IMR-90 (cell line): ENCODE results near the gene ANKLE1. TPM values are rescaled to one million over a fixed set of nuclear protein-coding genes. Genes with fewer than 3 reads are reported as not detected.
A peak's percentile ranks its signal among the peaks of the same experiment; 100 is the strongest.

ENCODE experiments used
- ATAC-seq: fragments of 200-7000 bp; cut with Tn5 transposase; 2 replicates; pipeline ENCODE4 v1.9.1; 2020; ENCODE audit warnings: low read depth, mild to moderate bottlenecking, moderate library complexity
- BruUV-seq: library from RNA; stranded (reverse); fragments of 400-500 nt; replicated peaks from 2 replicates; lab custom pipeline; 2021; lab: Mats Ljungman, UMichigan
- CTCF ChIA-PET: fragments of 300-600 bp; formaldehyde crosslinking; extraction: SDS; loops from one replicate; lab custom pipeline; 2021; ENCODE audit warnings: antibody characterized with exemption; lab: Yijun Ruan, JAX
- POLR2A ChIA-PET: fragments of 300-600 bp; sonication (Branson Sonifier 250); formaldehyde crosslinking; loops from one replicate; lab custom pipeline; 2022; ENCODE audit warnings: antibody characterized with exemption; ENCODE audit not compliant: unreplicated experiment; lab: Charles Lee
- DNase-seq: peaks from one replicate; pipeline ENCODE4 v3.0.0; 2013
- H2AFZ ChIP-seq: replicated peaks from 2 replicates; pipeline ENCODE3; 2013; ENCODE audit warnings: low read length, mild to moderate bottlenecking; ENCODE audit not compliant: poor library complexity
- H2AK5ac ChIP-seq: 2 replicates; pipeline ENCODE4 v1.6.1; 2013; ENCODE audit warnings: low read depth, low read length, inconsistent platforms
- H2AK9ac ChIP-seq: replicated peaks from 2 replicates; pipeline ENCODE3; 2013; ENCODE audit warnings: mild to moderate bottlenecking, low read depth, low read length, moderate library complexity; ENCODE audit not compliant: poor library complexity
- H2BK120ac ChIP-seq: 2 replicates; pipeline ENCODE4 v1.6.1; 2013; ENCODE audit warnings: low read depth, low read length, inconsistent platforms
- H2BK15ac ChIP-seq: 3 replicates; pipeline ENCODE4 v1.6.1; 2013; ENCODE audit warnings: low read depth, low read length, inconsistent platforms
- H2BK20ac ChIP-seq: 2 replicates; pipeline ENCODE4 v1.6.1; 2013; ENCODE audit warnings: low read depth, mild to moderate bottlenecking, inconsistent platforms, low read length, moderate library complexity
- H2BK5ac ChIP-seq: 2 replicates; pipeline ENCODE4 v1.6.1; 2013; ENCODE audit warnings: mild to moderate bottlenecking, low read depth, low read length, inconsistent platforms; ENCODE audit not compliant: poor library complexity, severe bottlenecking
- H3K14ac ChIP-seq: replicated peaks from 2 replicates; pipeline ENCODE4 v1.6.1; 2013; ENCODE audit warnings: low read depth, low read length, inconsistent platforms
- H3K18ac ChIP-seq: 2 replicates; pipeline ENCODE4 v1.6.1; 2013; ENCODE audit warnings: low read depth, low read length, control low read depth
- H3K23ac ChIP-seq: 2 replicates; pipeline ENCODE4 v1.6.1; 2013; ENCODE audit warnings: low read depth, low read length, inconsistent platforms
- H3K27ac ChIP-seq: 2 replicates; pipeline ENCODE4 v1.5.1; 2013; ENCODE audit warnings: mild to moderate bottlenecking, control low read depth, low read length; ENCODE audit not compliant: insufficient read depth
- H3K27me3 ChIP-seq: 2 replicates; pipeline ENCODE4 v1.6.1; 2013; ENCODE audit warnings: low read length; ENCODE audit not compliant: control insufficient read depth, insufficient read depth
- H3K36me3 ChIP-seq: 2 replicates; pipeline ENCODE4 v1.6.1; 2013; ENCODE audit warnings: low read length, mixed read lengths; ENCODE audit not compliant: control insufficient read depth, insufficient read depth
- H3K4ac ChIP-seq: 2 replicates; pipeline ENCODE4 v1.6.1; 2013; ENCODE audit warnings: low read depth, low read length, inconsistent platforms
- H3K4me1 ChIP-seq: 2 replicates; pipeline ENCODE4 v1.6.1; 2013; ENCODE audit warnings: low read length, mixed read lengths; ENCODE audit not compliant: control insufficient read depth, insufficient read depth
- H3K4me2 ChIP-seq: 2 replicates; pipeline ENCODE4 v1.6.1; 2013; ENCODE audit warnings: low read depth, mild to moderate bottlenecking, control low read depth, low read length, moderate library complexity
- H3K4me3 ChIP-seq: 2 replicates; pipeline ENCODE4 v1.5.1; 2013; ENCODE audit warnings: low read depth, mild to moderate bottlenecking, control low read depth, low read length, moderate library complexity; ENCODE audit not compliant: insufficient read depth
- H3K56ac ChIP-seq: 2 replicates; pipeline ENCODE4 v1.6.1; 2013; ENCODE audit warnings: low read length, inconsistent platforms; ENCODE audit not compliant: insufficient read depth; ENCODE audit errors: extremely low read depth
- H3K79me1 ChIP-seq, 2 experiments: 2 replicates each; pipeline ENCODE4 v1.6.1; 2013; ENCODE audit warnings: low read length in 2 of 2, inconsistent platforms in 1 of 2, low read depth in 1 of 2
- H3K9ac ChIP-seq: 2 replicates; pipeline ENCODE4 v1.6.1; 2013; ENCODE audit warnings: low read depth, low read length, control low read depth
- H3K9me1 ChIP-seq: 2 replicates; pipeline ENCODE4 v1.6.1; 2013; ENCODE audit warnings: low read length, inconsistent platforms; ENCODE audit not compliant: insufficient read depth
- H3K9me3 ChIP-seq: 2 replicates; pipeline ENCODE4 v1.6.1; 2013; ENCODE audit warnings: low read length; ENCODE audit not compliant: control insufficient read depth, insufficient read depth
- H4K20me1 ChIP-seq: 2 replicates; pipeline ENCODE4 v1.6.1; 2013; ENCODE audit warnings: low read length, inconsistent platforms; ENCODE audit not compliant: insufficient read depth
- H4K5ac ChIP-seq: 2 replicates; pipeline ENCODE4 v1.6.1; 2013; ENCODE audit warnings: mild to moderate bottlenecking, low read depth, low read length, control low read depth
- H4K8ac ChIP-seq, 2 experiments: 2 replicates each; pipeline ENCODE4 v1.6.1; 2013; ENCODE audit warnings: low read depth in 2 of 2, low read length in 2 of 2, control low read depth in 1 of 2, inconsistent platforms in 1 of 2
- H4K91ac ChIP-seq: 2 replicates; pipeline ENCODE4 v1.6.1; 2013; ENCODE audit warnings: low read depth, low read length, inconsistent platforms; ENCODE audit not compliant: insufficient read depth
- BHLHE40 ChIP-seq: fragments of 150-350 bp; IDR thresholded peaks from 2 replicates; pipeline ENCODE4 v1.6.1; 2016; ENCODE audit warnings: mild to moderate bottlenecking, low read depth, low read length
- CEBPB ChIP-seq: IDR thresholded peaks from 2 replicates; pipeline ENCODE4 v1.6.1; 2012; ENCODE audit warnings: low read depth, low read length, improper control_type of control experiment
- CHD1 ChIP-seq: IDR thresholded peaks from 2 replicates; pipeline ENCODE4 v1.6.1; 2012; ENCODE audit warnings: low read depth, low read length, improper control_type of control experiment
- FOS ChIP-seq: fragments of 150-350 bp; IDR thresholded peaks from 2 replicates; pipeline ENCODE4 v1.6.1; 2016; ENCODE audit warnings: low read depth, low read length
- MAFK ChIP-seq: IDR thresholded peaks from 2 replicates; pipeline ENCODE4 v1.6.1; 2012; ENCODE audit warnings: low read depth, low read length, improper control_type of control experiment
- MAZ ChIP-seq: IDR thresholded peaks from 2 replicates; pipeline ENCODE4 v1.6.1; 2012; ENCODE audit warnings: low read depth, mild to moderate bottlenecking, low read length, improper control_type of control experiment, moderate library complexity, borderline replicate concordance
- MXI1 ChIP-seq: IDR thresholded peaks from 2 replicates; pipeline ENCODE4 v1.6.1; 2012; ENCODE audit warnings: low read depth, mild to moderate bottlenecking, low read length, moderate library complexity, borderline replicate concordance
- NFE2L2 ChIP-seq: fragments of 150-350 bp; IDR thresholded peaks from 2 replicates; pipeline ENCODE4 v1.6.1; 2016; ENCODE audit warnings: low read depth, mild to moderate bottlenecking, low read length
- POLR2A ChIP-seq: IDR thresholded peaks from 2 replicates; pipeline ENCODE4 v1.6.1; 2012; ENCODE audit warnings: mild to moderate bottlenecking, low read depth, low read length
- RAD21 ChIP-seq: IDR thresholded peaks from 2 replicates; pipeline ENCODE4 v1.6.1; 2012; ENCODE audit warnings: low read length, improper control_type of control experiment
- RCOR1 ChIP-seq: IDR thresholded peaks from 2 replicates; pipeline ENCODE4 v1.6.1; 2012; ENCODE audit warnings: mild to moderate bottlenecking, low read length, improper control_type of control experiment; ENCODE audit not compliant: insufficient replicate concordance
- RFX5 ChIP-seq: IDR thresholded peaks from 2 replicates; pipeline ENCODE4 v1.8.0; 2012; ENCODE audit warnings: low read depth, mild to moderate bottlenecking, low read length, moderate library complexity
- SMC3 ChIP-seq: fragments of 150-350 bp; IDR thresholded peaks from 2 replicates; pipeline ENCODE4 v1.6.1; 2016; ENCODE audit warnings: low read depth, mild to moderate bottlenecking, antibody characterized with exemption, low read length, moderate library complexity
- WGBS, 2 experiments: methylation state at CpG; one replicate each; pipeline versions ENCODE4 v1.1.5 to v1.1.7; 2013; ENCODE audit warnings: missing lambda C conversion rate in 2 of 2; ENCODE audit not compliant: insufficient read length in 1 of 2; ENCODE audit errors: extremely low coverage in 2 of 2; 5-methylcytosine and 5-hydroxymethylcytosine counted together
- dilution Hi-C: fragments of 300-500 bp; cut with HindIII; formaldehyde crosslinking; loops from one replicate; pipeline ENCODE4 v1.14.3; 2018; ENCODE audit warnings: low sequenced_read_pairs; ENCODE audit not compliant: unreplicated experiment
- in situ Hi-C: fragments of 300-500 bp; cut with MboI; formaldehyde crosslinking; loops from 3 replicates; pipeline ENCODE4 v1.14.3; 2019; ENCODE audit warnings: low sequenced_read_pairs, inconsistent platforms, mixed read lengths
- intact Hi-C: fragments of 100-400 bp; cut with micrococcal nuclease; formaldehyde crosslinking; loops from 2 replicates; pipeline ENCODE4 v1.10.0; 2022
- polyA plus RNA-seq, 3 experiments: library from polyadenylated mRNA; depleted of rRNA; stranded (reverse); fragments of >200 nt; gene quantifications; 2 replicates each; pipeline ENCODE4 v1.2.3, GENCODE V29; 2012; ENCODE audit warnings: low replicate concordance in 1 of 3
- total RNA-seq: library from RNA; depleted of rRNA; stranded (reverse); fragments of >200 nt; gene quantifications from 2 replicates; pipeline ENCODE4 v1.2.3, GENCODE V29; 2012
- TF ChIP-seq, protein P1 (sequence below): conservative IDR thresholded peaks from 2 replicates; pipeline ENCODE4 v1.5.1; 2012; ENCODE audit warnings: mild to moderate bottlenecking, low read depth, low read length, improper control_type of control experiment
- TF ChIP-seq, protein P2 (sequence below): fragments of 150-350 bp; IDR thresholded peaks from 2 replicates; pipeline ENCODE4 v1.6.1; 2016; ENCODE audit warnings: low read depth, mild to moderate bottlenecking, low read length, moderate library complexity, borderline replicate concordance
- TF ChIP-seq, protein P3 (sequence below): fragments of 150-350 bp; IDR thresholded peaks from 2 replicates; pipeline ENCODE4 v1.6.1; 2017; ENCODE audit warnings: mild to moderate bottlenecking, antibody characterized with exemption, low read length, low read depth

The ANKLE1 gene
- total and polyA plus RNA-seq, 2 of the 4 experiments (the other 2 are of a cell fraction) = under 0.01 to 0.87 TPM

DNA sequence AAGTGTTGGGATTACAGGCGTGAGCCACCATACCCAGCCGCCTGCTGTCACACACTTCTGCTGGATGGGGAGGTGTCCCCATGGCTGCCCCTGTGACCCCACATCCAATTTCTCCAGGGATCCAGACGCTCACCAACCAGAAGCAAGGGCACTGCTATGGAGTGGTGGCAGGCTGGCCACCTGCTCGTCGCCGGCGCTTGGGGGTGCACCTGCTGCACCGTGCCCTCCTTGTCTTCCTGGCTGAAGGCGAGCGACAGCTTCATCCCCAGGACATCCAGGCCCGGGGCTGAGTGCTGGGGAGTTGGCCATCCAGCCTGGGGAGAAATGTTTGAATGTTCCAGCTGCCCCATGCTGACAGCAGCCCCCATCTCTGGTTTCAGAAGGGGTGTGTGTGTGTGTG lies 4.6 kb downstream of the ANKLE1 start:
- WGBS, 2 experiments = 94% methylated on average over 7 of the region's 11 CpGs; no CpG with 5 or more reads in 1 of the 2 experiments
- Histone ChIP-seq H3K4me1 (peaks cover 2% of the 10 kb centered on the region; the same call in 1 of the 2 replicates), H4K20me1 (no peaks in the 10 kb centered on the region), H3K23ac (no peak overlapping the region), H3K14ac (no peak overlapping the region), H3K4me2 (no peak overlapping the region), H4K91ac (no peak overlapping the region), H4K8ac (no peak overlapping the region), H3K4me3 (no peak overlapping the region), H3K27me3 (no peaks in the 10 kb centered on the region), H3K18ac (no peak overlapping the region), H2AFZ (no peak overlapping the region), H3K27ac (no peak overlapping the region), H4K5ac (no peak overlapping the region), H2BK120ac (no peak overlapping the region), H3K9me3 (no peaks in the 10 kb centered on the region), H2AK9ac (peak overlapping the region; percentile 42), H3K9me1 (no peaks in the 10 kb centered on the region), H2BK5ac (no peak overlapping the region), H3K9ac (no peak overlapping the region), H3K56ac (no peak overlapping the region), H2AK5ac (no peak overlapping the region), H2BK20ac (no peak overlapping the region), H2BK15ac (no peak overlapping the region), H3K4ac (no peak overlapping the region), H3K36me3 (no peaks in the 10 kb centered on the region), H3K79me1 (no peaks in the 10 kb centered on the region)
- dilution Hi-C loops = no loop called here
- DNase-seq (no peak), ATAC-seq (no peak)
- no TSS peak for BruUV-seq
- in situ Hi-C loops = loop anchor here (5.0 to 10.0 kb wide), 2 partner anchors 81 to 214 kb away; no protein-coding TSS in a partner anchor
- CTCF ChIA-PET = no interaction called here
- TF ChIP-seq POLR2A = no peak
- no peak for TF ChIP-seq CEBPB
- no peak for TF ChIP-seq BHLHE40
- TF ChIP-seq, protein P1, sequence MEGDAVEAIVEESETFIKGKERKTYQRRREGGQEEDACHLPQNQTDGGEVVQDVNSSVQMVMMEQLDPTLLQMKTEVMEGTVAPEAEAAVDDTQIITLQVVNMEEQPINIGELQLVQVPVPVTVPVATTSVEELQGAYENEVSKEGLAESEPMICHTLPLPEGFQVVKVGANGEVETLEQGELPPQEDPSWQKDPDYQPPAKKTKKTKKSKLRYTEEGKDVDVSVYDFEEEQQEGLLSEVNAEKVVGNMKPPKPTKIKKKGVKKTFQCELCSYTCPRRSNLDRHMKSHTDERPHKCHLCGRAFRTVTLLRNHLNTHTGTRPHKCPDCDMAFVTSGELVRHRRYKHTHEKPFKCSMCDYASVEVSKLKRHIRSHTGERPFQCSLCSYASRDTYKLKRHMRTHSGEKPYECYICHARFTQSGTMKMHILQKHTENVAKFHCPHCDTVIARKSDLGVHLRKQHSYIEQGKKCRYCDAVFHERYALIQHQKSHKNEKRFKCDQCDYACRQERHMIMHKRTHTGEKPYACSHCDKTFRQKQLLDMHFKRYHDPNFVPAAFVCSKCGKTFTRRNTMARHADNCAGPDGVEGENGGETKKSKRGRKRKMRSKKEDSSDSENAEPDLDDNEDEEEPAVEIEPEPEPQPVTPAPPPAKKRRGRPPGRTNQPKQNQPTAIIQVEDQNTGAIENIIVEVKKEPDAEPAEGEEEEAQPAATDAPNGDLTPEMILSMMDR = no peak
- TF ChIP-seq, protein P2, sequence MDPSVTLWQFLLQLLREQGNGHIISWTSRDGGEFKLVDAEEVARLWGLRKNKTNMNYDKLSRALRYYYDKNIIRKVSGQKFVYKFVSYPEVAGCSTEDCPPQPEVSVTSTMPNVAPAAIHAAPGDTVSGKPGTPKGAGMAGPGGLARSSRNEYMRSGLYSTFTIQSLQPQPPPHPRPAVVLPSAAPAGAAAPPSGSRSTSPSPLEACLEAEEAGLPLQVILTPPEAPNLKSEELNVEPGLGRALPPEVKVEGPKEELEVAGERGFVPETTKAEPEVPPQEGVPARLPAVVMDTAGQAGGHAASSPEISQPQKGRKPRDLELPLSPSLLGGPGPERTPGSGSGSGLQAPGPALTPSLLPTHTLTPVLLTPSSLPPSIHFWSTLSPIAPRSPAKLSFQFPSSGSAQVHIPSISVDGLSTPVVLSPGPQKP = no peak
- no peak for TF ChIP-seq MAFK
- no peak for TF ChIP-seq MXI1
- TF ChIP-seq, protein P3, sequence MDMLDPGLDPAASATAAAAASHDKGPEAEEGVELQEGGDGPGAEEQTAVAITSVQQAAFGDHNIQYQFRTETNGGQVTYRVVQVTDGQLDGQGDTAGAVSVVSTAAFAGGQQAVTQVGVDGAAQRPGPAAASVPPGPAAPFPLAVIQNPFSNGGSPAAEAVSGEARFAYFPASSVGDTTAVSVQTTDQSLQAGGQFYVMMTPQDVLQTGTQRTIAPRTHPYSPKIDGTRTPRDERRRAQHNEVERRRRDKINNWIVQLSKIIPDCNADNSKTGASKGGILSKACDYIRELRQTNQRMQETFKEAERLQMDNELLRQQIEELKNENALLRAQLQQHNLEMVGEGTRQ = no peak
- TF ChIP-seq MAZ = no peak
- no peak for TF ChIP-seq RAD21
- TF ChIP-seq NFE2L2 = no peak
- no peak for TF ChIP-seq RCOR1
- no peak for TF ChIP-seq SMC3
- no peak for TF ChIP-seq RFX5
- TF ChIP-seq CHD1 = no peak
- TF ChIP-seq FOS = no peak
- POLR2A ChIA-PET = no interaction called here
- intact Hi-C loops = loop anchor here (10.0 kb wide), 1 partner anchor 511 kb away; no protein-coding TSS in a partner anchor
